Caki2 (cell line): Measurements from ENCODE around the gene GPR155. TPM values are rescaled to one million over a fixed set of nuclear protein-coding genes. Genes with fewer than 3 reads are reported as not detected.
"Not testable (repeated sequence)": the region's sequence is repeated elsewhere in the genome, so short reads cannot be mapped to it uniquely, and the experiment has no call there.

Experiments
- DNase-seq: peaks from one replicate; pipeline ENCODE4 v3.0.0-alpha.2; 2015; ENCODE audit warnings: low read depth
- in situ Hi-C: cut with HindIII; loops from 2 replicates; pipeline ENCODE4 v1.10.0; 2016; ENCODE audit warnings: low sequenced_read_pairs, low pct_unique_long_range_greater_than_20kb, mixed read lengths
- total RNA-seq: library from RNA; depleted of rRNA; stranded (reverse); fragments of >200 nt; shearing (Covaris generic); gene quantifications from 2 replicates; pipeline ENCODE4 v1.2.3, GENCODE V29; 2014; ENCODE audit warnings: low replicate concordance

GPR155 gene
- total RNA-seq, 1 experiment from 2014 or later = 0.64 TPM

GRCh38 chr2:174495365-174496012 lies 8.7 kb upstream of the GPR155 start:
- in situ Hi-C loops = no loop called here
- no peak for DNase-seq

GRCh38 chr2:174493549-174494331 lies 6.9 kb upstream of the GPR155 start:
- DNase-seq = no peak
- in situ Hi-C loops = no loop called here

GRCh38 chr2:174492963-174493431 lies 6.2 kb upstream of the GPR155 start:
- in situ Hi-C loops = no loop called here
- DNase-seq = no peak

GRCh38 chr2:174491947-174492346 lies 5.1 kb upstream of the GPR155 start:
- DNase-seq = no peak
- in situ Hi-C loops = no loop called here

- no peak for DNase-seq
- in situ Hi-C loops = no loop called here
These were observed 3.2 kb upstream of the GPR155 start for GRCh38 chr2:174490051-174490450.

GRCh38 chr2:174489520-174489919 lies 2.7 kb upstream of the GPR155 start:
- in situ Hi-C loops, DNase-seq: not testable (repeated sequence)

GRCh38 chr2:174487820-174488162 lies 962 bp upstream of the GPR155 start:
- in situ Hi-C loops = no loop called here
- no peak for DNase-seq

- in situ Hi-C loops = no loop called here
- DNase-seq = peak; percentile 75
These were observed 435 bp upstream of the GPR155 start for GRCh38 chr2:174487108-174487819.

GRCh38 chr2:174485788-174486562 lies 854 bp downstream of the GPR155 start:
- in situ Hi-C loops = no loop called here
- no peak for DNase-seq

- in situ Hi-C loops, DNase-seq: not testable (repeated sequence)
These were observed 1.8 kb downstream of the GPR155 start for GRCh38 chr2:174485045-174485444.

- in situ Hi-C loops = no loop called here
These were observed 2.3 kb downstream of the GPR155 start for GRCh38 chr2:174484573-174484972.

GRCh38 chr2:174482854-174483253 lies 4.0 kb downstream of the GPR155 start:
- DNase-seq = no peak
- in situ Hi-C loops = no loop called here

More at GRCh38 chr2:174484573-174484972, 2.3 kb downstream of the GPR155 start:
- no peak for DNase-seq

GRCh38 chr2:174477759-174478158 lies 9.1 kb downstream of the GPR155 start:
- in situ Hi-C loops = no loop called here
- no peak for DNase-seq

GRCh38 chr2:174473796-174474195 lies 13.0 kb downstream of the GPR155 start:
- DNase-seq = peak; percentile 25
- in situ Hi-C loops = no loop called here

GRCh38 chr2:174465327-174465726 lies 21.5 kb downstream of the GPR155 start:
- no peak for DNase-seq
- in situ Hi-C loops = no loop called here

- DNase-seq = no peak
- in situ Hi-C loops = no loop called here
These were observed 25.6 kb downstream of the GPR155 start for GRCh38 chr2:174461221-174461620.

GRCh38 chr2:174454566-174454965 lies 32.3 kb downstream of the GPR155 start:
- no peak for DNase-seq
- in situ Hi-C loops = no loop called here

- in situ Hi-C loops = no loop called here
- DNase-seq = no peak
These were observed 36.6 kb downstream of the GPR155 start for GRCh38 chr2:174450021-174450816.
